ENCODE measurements around the gene VANGL2.

DNA sequence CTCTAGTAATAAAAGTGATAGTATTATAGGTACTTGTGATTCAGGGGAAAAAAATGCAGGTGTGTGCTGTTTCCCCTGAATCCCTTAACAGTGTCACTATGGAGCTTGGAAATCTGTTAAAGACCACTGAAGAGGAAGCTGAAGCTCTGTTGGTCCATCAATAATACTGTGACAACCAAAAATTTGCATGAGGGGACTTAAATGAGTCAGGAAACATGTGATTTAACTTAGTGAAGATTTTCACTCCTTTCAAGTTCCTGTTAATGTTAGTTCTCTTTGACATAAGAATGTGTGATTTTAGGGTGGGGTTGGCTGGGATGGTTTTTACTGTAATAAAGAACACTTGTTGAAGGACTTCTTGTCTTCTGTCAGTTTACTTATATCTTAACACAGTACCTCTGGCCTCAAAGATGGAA lies 32.0 kb downstream of the VANGL2 start:
- no peak for TF ChIP-seq SUZ12 (IDR thresholded peaks at IDR 0.05; ENCODE audit: extremely low read depth, insufficient read depth, insufficient read length)
- TF ChIP-seq YY1 (IDR thresholded peaks at IDR 0.05; ENCODE audit: insufficient read depth, insufficient read length), result no peak
